Stimulated activated effector memory CD8-positive, alpha-beta T cell treated with anti-CD3 and anti-CD28 coated beads, Interleukin-12 subunit alpha, Interleukin-12 subunit beta, amount 100 ng/mL, for 72 hours (primary cell): Measurements from ENCODE around the gene ARHGAP6.

Experiments used
- ATAC-seq: fragments of 150-1000 bp; cut with Tn5 transposase; 2 replicates; pipeline ENCODE4 v1.10.0; 2021
- DNase-seq, 2 donors: peaks; one replicate each; pipeline ENCODE4 v3.0.0; 2021 to 2022; ENCODE audit warnings: low spot score in 2 of 2
- H3K27ac Mint-ChIP-seq: one replicate; pipeline ENCODE4 v1.8.0; 2022; ENCODE audit warnings: mild to moderate bottlenecking, mixed read lengths
- H3K36me3 Mint-ChIP-seq: one replicate; pipeline ENCODE4 v1.8.0; 2022; ENCODE audit warnings: mild to moderate bottlenecking, mixed read lengths
- H3K4me1 Mint-ChIP-seq: one replicate; pipeline ENCODE4 v1.8.0; 2022; ENCODE audit warnings: mixed read lengths
- H3K4me3 Mint-ChIP-seq: one replicate; pipeline ENCODE4 v1.8.0; 2022; ENCODE audit warnings: mild to moderate bottlenecking, mixed read lengths
- H3K9me3 Mint-ChIP-seq: one replicate; pipeline ENCODE4 v1.8.0; 2022; ENCODE audit warnings: mixed read lengths

The ARHGAP6 gene

GRCh38 chrX:11407331-11408108, 258.2 kb downstream of the ARHGAP6 start:
- no peaks in the 10 kb centered on the region for H3K36me3 Mint-ChIP-seq
- no peak overlapping the region for H3K4me3 Mint-ChIP-seq
- ATAC-seq (no peak), DNase-seq (no peak)
- no peaks in the 10 kb centered on the region for H3K4me1 Mint-ChIP-seq
- H3K27ac Mint-ChIP-seq, result no peak overlapping the region
- H3K9me3 Mint-ChIP-seq, result no peaks in the 10 kb centered on the region

- ATAC-seq, result no peak
- Mint-ChIP-seq H3K4me1 (no peaks in the 10 kb centered on the region), H3K36me3 (no peaks in the 10 kb centered on the region), H3K4me3 (no peak overlapping the region), H3K27ac (no peak overlapping the region), H3K9me3 (no peaks in the 10 kb centered on the region)
- no peak for DNase-seq
Measured at GRCh38 chrX:11406109-11406765, 259.5 kb downstream of the ARHGAP6 start.

- Mint-ChIP-seq H3K4me3 (no peak overlapping the region), H3K36me3 (no peaks in the 10 kb centered on the region), H3K4me1 (no peaks in the 10 kb centered on the region), H3K9me3 (no peaks in the 10 kb centered on the region), H3K27ac (no peak overlapping the region)
- ATAC-seq (no peak), DNase-seq (no peak)
Measured at GRCh38 chrX:11403631-11404030, 262.1 kb downstream of the ARHGAP6 start.

- ATAC-seq (no peak), DNase-seq (no peak)
- H3K36me3 Mint-ChIP-seq, result no peaks in the 10 kb centered on the region
- no peaks in the 10 kb centered on the region for H3K9me3 Mint-ChIP-seq
- no peaks in the 10 kb centered on the region for H3K4me1 Mint-ChIP-seq
- H3K27ac Mint-ChIP-seq, result no peak overlapping the region
- H3K4me3 Mint-ChIP-seq, result no peak overlapping the region
Measured at GRCh38 chrX:11401966-11402365, 263.8 kb downstream of the ARHGAP6 start.

- no peak for DNase-seq
- no peaks in the 10 kb centered on the region for H3K36me3 Mint-ChIP-seq
- ATAC-seq, result no peak
- no peaks in the 10 kb centered on the region for H3K9me3 Mint-ChIP-seq
- no peak overlapping the region for H3K4me3 Mint-ChIP-seq
- H3K4me1 Mint-ChIP-seq, result no peaks in the 10 kb centered on the region
- no peak overlapping the region for H3K27ac Mint-ChIP-seq
Measured at GRCh38 chrX:11399489-11400094, 266.1 kb downstream of the ARHGAP6 start.

GRCh38 chrX:11398785-11399184, 266.9 kb downstream of the ARHGAP6 start:
- Mint-ChIP-seq H3K27ac (no peak overlapping the region), H3K4me3 (no peak overlapping the region), H3K36me3 (no peaks in the 10 kb centered on the region), H3K9me3 (no peaks in the 10 kb centered on the region), H3K4me1 (no peaks in the 10 kb centered on the region)
- ATAC-seq (no peak), DNase-seq (no peak)

GRCh38 chrX:11398139-11398538, 267.6 kb downstream of the ARHGAP6 start:
- Mint-ChIP-seq H3K36me3 (no peaks in the 10 kb centered on the region), H3K4me1 (no peaks in the 10 kb centered on the region), H3K9me3 (no peaks in the 10 kb centered on the region), H3K4me3 (no peak overlapping the region), H3K27ac (no peak overlapping the region)
- DNase-seq (no peak), ATAC-seq (no peak)

GRCh38 chrX:11397680-11398079, 268.0 kb downstream of the ARHGAP6 start:
- no peak for ATAC-seq
- no peak overlapping the region for H3K4me3 Mint-ChIP-seq
- H3K27ac Mint-ChIP-seq, result no peak overlapping the region
- no peak for DNase-seq
- no peaks in the 10 kb centered on the region for H3K36me3 Mint-ChIP-seq
- H3K9me3 Mint-ChIP-seq, result no peaks in the 10 kb centered on the region
- H3K4me1 Mint-ChIP-seq, result no peaks in the 10 kb centered on the region

GRCh38 chrX:11395859-11396258, 269.9 kb downstream of the ARHGAP6 start:
- Mint-ChIP-seq H3K9me3 (no peaks in the 10 kb centered on the region), H3K27ac (no peak overlapping the region), H3K4me1 (no peaks in the 10 kb centered on the region), H3K4me3 (no peak overlapping the region), H3K36me3 (no peaks in the 10 kb centered on the region)
- no peak for ATAC-seq
- DNase-seq, result no peak

GRCh38 chrX:11393949-11394654, 271.6 kb downstream of the ARHGAP6 start:
- ATAC-seq (no peak), DNase-seq (no peak)
- Mint-ChIP-seq H3K4me3 (no peak overlapping the region), H3K4me1 (no peaks in the 10 kb centered on the region), H3K36me3 (no peaks in the 10 kb centered on the region), H3K9me3 (no peaks in the 10 kb centered on the region), H3K27ac (no peak overlapping the region)

- DNase-seq (no peak), ATAC-seq (no peak)
- Mint-ChIP-seq H3K4me1 (no peaks in the 10 kb centered on the region), H3K27ac (no peak overlapping the region), H3K4me3 (no peak overlapping the region), H3K36me3 (no peaks in the 10 kb centered on the region), H3K9me3 (no peaks in the 10 kb centered on the region)
Measured at GRCh38 chrX:11386812-11387211, 278.9 kb downstream of the ARHGAP6 start.

GRCh38 chrX:11386001-11386523, 279.7 kb downstream of the ARHGAP6 start:
- Mint-ChIP-seq H3K4me1 (no peaks in the 10 kb centered on the region), H3K9me3 (no peaks in the 10 kb centered on the region), H3K36me3 (no peaks in the 10 kb centered on the region), H3K27ac (no peak overlapping the region), H3K4me3 (no peak overlapping the region)
- DNase-seq (no peak), ATAC-seq (no peak)

GRCh38 chrX:11382930-11383329, 282.8 kb downstream of the ARHGAP6 start:
- peaks cover 6% of the 10 kb centered on the region for H3K9me3 Mint-ChIP-seq
- no peak overlapping the region for H3K4me3 Mint-ChIP-seq
- no peaks in the 10 kb centered on the region for H3K36me3 Mint-ChIP-seq
- H3K4me1 Mint-ChIP-seq, result no peaks in the 10 kb centered on the region
- ATAC-seq (no peak), DNase-seq (no peak)
- no peak overlapping the region for H3K27ac Mint-ChIP-seq

- no peak for DNase-seq
Measured at GRCh38 chrX:11381464-11381863, 284.3 kb downstream of the ARHGAP6 start.

GRCh38 chrX:11380187-11380844, 285.4 kb downstream of the ARHGAP6 start:
- H3K4me3 Mint-ChIP-seq, result no peak overlapping the region
- DNase-seq (no peak), ATAC-seq (no peak)
- no peak overlapping the region for H3K27ac Mint-ChIP-seq
- H3K9me3 Mint-ChIP-seq, result peaks cover 9% of the 10 kb centered on the region
- no peaks in the 10 kb centered on the region for H3K36me3 Mint-ChIP-seq
- no peaks in the 10 kb centered on the region for H3K4me1 Mint-ChIP-seq

More at GRCh38 chrX:11381464-11381863, 284.3 kb downstream of the ARHGAP6 start:
- Mint-ChIP-seq H3K27ac (no peak overlapping the region), H3K9me3 (peaks cover 6% of the 10 kb centered on the region), H3K36me3 (no peaks in the 10 kb centered on the region), H3K4me3 (no peak overlapping the region), H3K4me1 (no peaks in the 10 kb centered on the region)
- no peak for ATAC-seq
